Hematopoietic multipotent progenitor cell treated with erythropoietin and hydrocortisone succinate and interleukin-3 and kit ligand, for 6 days (in vitro differentiated cells): ENCODE results near the gene RPLP2.

Experiments
- DNase-seq: peaks from one replicate; pipeline ENCODE4 v3.0.0-alpha.2; 2015

The RPLP2 gene

DNA sequence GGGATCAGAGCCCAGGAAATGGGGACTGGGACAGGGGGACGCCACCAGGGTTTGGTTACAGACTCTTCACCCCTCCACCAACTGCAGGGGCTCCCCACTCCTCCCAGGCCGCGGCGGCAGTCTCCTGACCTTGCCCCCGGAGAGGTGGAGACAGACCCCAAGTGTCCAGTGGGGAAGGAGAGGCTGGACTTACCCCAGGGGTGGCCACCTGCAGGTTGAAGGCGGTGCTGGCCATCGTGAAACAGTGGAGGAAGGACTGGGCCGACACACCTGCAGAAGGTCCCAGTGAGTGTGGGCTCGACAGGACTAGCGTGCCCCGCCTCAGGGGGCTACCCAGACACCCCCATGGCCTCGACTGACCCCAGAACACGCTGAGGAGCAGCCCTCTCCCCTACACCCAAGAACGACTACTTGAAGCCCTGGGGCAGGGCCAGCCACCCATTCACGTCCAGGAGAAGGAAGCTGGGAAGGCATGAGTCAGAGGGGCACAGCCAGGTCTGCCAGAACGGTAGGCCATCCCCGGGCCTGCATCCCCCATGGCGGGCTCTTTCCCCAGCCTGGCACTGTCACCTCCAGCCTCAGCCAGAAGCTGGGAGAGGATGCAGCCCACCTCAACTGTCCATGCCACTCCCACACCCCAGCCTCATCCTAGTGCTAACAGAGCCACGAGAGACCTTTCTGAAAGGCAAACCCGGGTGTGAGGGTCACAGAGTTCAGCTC lies 34.7 kb upstream of the RPLP2 start:
- DNase-seq: no peak

DNA sequence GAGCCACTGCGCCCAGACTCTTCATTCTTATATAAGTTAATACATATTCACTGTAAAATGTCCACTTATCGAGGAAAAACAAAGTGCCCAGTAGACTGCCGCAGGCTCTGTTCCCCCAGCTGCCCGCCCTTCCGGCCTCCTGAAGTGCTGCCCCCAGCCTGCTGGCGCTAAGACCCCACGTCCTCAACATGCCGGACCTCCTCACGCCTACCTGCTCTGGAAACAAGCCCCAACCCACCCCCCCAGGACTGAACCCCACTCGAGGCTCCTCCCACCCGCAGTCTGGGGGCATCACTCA lies 33.6 kb upstream of the RPLP2 start:
- DNase-seq: no peak

GRCh38 chr11:776561-777287 lies 33.0 kb upstream of the RPLP2 start:
- peak; percentile 61 for DNase-seq

- DNase-seq: peak; percentile 93
Measured at GRCh38 chr11:777288-778255, 32.2 kb upstream of the RPLP2 start, which contains the start of gene GATD1. TSS of gene GATD1 (minus strand) at chr11:777487. CDS start at chr11:777462, 25 bp downstream.

GRCh38 chr11:778976-779954 lies 30.5 kb upstream of the RPLP2 start:
- no peak for DNase-seq

DNA sequence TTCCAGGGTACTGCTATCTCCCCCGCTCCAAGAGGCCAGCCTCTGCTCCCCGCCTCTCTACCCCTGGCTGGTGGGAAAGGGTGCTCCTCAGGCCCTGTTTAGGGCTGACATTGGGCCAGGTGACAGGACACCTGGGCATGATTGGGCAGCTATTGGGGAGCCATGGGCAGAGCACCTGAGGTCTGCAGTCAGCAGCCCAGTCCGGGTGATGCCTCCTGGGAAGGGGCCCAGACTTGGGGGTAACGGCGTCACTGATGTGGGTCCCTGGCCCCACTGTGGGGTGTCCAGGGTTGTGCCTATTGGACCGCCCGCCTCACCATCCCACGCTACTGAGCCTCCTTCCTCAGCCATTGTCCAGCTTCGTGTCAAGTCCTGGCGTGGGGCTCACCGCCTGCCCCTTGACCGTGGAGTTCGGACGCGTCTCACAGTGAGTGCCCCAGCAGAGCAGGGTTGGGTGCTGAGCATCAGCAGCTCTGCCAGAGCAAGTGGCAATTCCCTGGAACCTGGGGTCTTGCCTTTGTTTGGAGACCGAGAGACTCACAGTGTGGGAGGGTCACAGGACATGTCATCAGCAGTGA lies 29.7 kb upstream of the RPLP2 start:
- DNase-seq: no peak

- DNase-seq: no peak
Measured at GRCh38 chr11:782264-783174, 27.2 kb upstream of the RPLP2 start.

GRCh38 chr11:783581-784015 lies 26.2 kb upstream of the RPLP2 start:
- DNase-seq: peak; percentile 82

- no peak for DNase-seq
Measured at GRCh38 chr11:786235-787083, 23.3 kb upstream of the RPLP2 start.

GRCh38 chr11:787084-787675 lies 22.6 kb upstream of the RPLP2 start:
- DNase-seq: no peak

DNA sequence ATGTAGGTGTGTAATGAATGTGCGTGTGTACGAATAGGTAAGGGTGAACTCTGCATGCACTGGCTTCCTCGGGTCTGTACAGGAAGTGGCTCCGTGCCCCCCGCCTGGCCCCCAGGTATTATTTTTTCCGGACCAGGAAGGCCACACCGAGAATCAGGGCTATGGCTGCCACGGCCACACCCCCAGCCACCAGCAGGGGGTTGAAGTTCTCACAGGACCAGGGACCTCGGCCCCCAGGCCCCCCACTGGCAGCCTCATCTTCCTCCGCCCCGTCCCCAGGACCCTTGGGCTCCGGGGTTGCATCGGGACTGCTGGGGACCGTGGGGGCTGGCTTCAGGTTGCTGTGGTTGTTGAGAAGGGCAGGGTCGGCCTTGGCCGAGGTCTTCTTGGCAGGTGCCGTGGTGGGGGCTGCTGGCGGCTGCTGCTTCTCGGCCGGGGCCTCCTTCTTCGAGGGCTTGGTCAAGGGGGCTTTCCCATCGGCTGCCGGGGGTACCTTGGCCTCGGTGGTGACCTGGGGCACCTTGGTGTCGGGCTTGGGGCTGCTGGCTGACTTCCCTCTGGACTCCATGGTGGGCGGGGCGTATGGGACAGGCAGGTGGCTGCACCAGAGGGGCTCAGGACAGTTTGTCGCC lies 21.6 kb upstream of the RPLP2 start:
- no peak for DNase-seq

GRCh38 chr11:788953-789940 lies 20.5 kb upstream of the RPLP2 start:
- DNase-seq: no peak

GRCh38 chr11:789943-790342 lies 19.8 kb upstream of the RPLP2 start, which contains the start of gene CEND1:
TSS of gene CEND1 (minus strand) at chr11:790090. CDS start at chr11:788576, 1,514 bp downstream.
- peak; percentile 32 for DNase-seq

- DNase-seq: peak; percentile 39
Measured at GRCh38 chr11:790721-791564, 18.8 kb upstream of the RPLP2 start.

- no peak for DNase-seq
Measured at GRCh38 chr11:791658-792534, 17.9 kb upstream of the RPLP2 start.

- DNase-seq: no peak
Measured at GRCh38 chr11:792535-792821, 17.3 kb upstream of the RPLP2 start.
